SH-SY5Y (cell line): ENCODE data around the gene EFHC1.

Experiments used
- GATA2 ChIP-seq: IDR thresholded peaks from 2 replicates; pipeline ENCODE4 v1.6.1; 2011; ENCODE audit warnings: mild to moderate bottlenecking, low read depth, low read length
- GATA3 ChIP-seq: IDR thresholded peaks from 2 replicates; pipeline ENCODE4 v1.6.1; 2011; ENCODE audit warnings: low read depth, mild to moderate bottlenecking, low read length, moderate library complexity

GRCh38 chr6:52409499-52409898, 10.6 kb upstream of the EFHC1 start:
- TF ChIP-seq GATA3 (no peak), GATA2 (no peak)
